Measurements from ENCODE around the gene SPCS3.
"Not testable (repeated sequence)": the region's sequence is repeated elsewhere in the genome, so short reads cannot be mapped to it uniquely, and the experiment has no call there.

The SPCS3 gene

DNA sequence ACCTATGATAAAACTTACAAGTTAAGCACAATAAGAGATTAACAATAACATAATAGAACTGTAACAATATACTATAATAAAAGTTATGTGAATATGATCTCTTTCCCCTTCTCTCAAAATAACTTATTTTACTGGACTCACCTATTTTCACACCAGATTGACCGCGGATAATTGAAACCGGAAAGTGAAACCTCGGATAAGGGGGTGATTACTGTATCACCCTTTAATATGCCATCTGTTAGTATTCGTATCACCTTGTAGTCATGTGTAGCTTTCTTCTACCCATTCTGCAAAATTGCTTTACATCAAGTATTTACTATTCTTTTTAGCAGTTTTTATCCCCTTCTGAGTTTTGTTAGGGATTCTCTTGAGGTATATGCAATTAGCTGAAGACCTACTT is 1.8 kb downstream of the SPCS3 start:
- in situ Hi-C loops (cut with HindIII; ENCODE audit: low sequenced_read_pairs), result no loop called here
- TF ChIP-seq, protein P1, sequence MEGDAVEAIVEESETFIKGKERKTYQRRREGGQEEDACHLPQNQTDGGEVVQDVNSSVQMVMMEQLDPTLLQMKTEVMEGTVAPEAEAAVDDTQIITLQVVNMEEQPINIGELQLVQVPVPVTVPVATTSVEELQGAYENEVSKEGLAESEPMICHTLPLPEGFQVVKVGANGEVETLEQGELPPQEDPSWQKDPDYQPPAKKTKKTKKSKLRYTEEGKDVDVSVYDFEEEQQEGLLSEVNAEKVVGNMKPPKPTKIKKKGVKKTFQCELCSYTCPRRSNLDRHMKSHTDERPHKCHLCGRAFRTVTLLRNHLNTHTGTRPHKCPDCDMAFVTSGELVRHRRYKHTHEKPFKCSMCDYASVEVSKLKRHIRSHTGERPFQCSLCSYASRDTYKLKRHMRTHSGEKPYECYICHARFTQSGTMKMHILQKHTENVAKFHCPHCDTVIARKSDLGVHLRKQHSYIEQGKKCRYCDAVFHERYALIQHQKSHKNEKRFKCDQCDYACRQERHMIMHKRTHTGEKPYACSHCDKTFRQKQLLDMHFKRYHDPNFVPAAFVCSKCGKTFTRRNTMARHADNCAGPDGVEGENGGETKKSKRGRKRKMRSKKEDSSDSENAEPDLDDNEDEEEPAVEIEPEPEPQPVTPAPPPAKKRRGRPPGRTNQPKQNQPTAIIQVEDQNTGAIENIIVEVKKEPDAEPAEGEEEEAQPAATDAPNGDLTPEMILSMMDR (IDR thresholded peaks at IDR 0.05; ENCODE audit: low read depth, low read length, missing control alignments), result no peak
- no peak for DNase-seq (ENCODE audit: low read depth)
- H3K4me3 ChIP-seq (ENCODE audit: low read depth, low read length), result peak overlapping the region; percentile 56

DNA sequence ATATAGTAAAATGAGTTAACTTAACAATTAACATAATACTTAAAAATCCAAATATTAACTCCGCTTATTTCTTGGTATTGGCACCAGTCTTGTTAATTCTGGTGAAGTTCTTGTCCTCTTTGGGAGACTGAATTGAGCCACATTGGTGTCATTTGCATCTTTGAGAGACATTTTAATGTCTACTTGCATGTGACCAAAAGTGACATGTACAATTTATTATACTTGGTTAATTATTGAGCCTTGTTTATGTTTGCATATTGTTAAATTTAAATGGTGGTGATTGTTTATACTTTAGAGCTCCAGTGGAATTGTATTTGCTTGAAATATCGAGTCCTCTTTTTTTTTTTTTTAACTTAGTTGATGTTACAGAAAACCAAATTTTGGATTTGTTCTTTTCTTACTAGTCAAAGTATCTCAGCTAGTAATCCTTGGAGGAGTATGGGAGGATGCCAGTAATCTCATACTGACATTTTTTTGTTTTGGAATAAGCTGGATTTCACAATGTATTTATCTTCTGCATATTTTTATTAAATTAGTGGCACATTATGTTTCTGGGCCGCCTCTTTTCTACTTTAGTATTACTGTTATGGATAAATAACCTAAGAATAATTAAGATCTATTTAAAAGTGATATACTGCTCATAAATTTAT is 3.9 kb downstream of the SPCS3 start:
- TF ChIP-seq, protein P1 (IDR thresholded peaks at IDR 0.05; ENCODE audit: low read depth, low read length, missing control alignments), result no peak
- no peak for DNase-seq (ENCODE audit: low read depth)
- no peak overlapping the region for H3K4me3 ChIP-seq (ENCODE audit: low read depth, low read length)
- in situ Hi-C loops (cut with HindIII; ENCODE audit: low sequenced_read_pairs), result no loop called here

DNA sequence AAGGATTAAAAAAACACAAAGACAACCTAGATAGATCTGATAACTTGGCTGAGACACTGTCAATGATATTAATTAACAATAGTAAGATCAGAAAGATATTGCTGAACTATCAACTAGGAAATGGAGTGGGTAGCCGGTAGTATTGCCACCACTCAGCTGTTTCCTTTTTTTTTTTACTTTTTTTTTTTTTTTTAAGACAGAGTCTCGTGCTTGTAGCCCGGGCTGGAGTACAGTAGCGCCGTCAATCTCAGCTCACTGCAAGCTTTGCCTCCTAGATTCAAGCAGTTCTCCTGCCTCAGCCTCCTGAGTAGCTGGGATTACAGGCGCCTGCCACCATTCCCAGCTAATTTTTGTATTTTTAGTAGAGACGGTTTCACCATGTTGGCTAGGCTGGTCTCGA is 5.1 kb downstream of the SPCS3 start:
- not testable (repeated sequence) for H3K4me3 ChIP-seq (ENCODE audit: low read depth, low read length); DNase-seq (ENCODE audit: low read depth)
- in situ Hi-C loops (cut with HindIII; ENCODE audit: low sequenced_read_pairs), result loop anchor here (25.0 kb wide), 1 partner anchor 288 kb away; no protein-coding TSS in a partner anchor

DNA sequence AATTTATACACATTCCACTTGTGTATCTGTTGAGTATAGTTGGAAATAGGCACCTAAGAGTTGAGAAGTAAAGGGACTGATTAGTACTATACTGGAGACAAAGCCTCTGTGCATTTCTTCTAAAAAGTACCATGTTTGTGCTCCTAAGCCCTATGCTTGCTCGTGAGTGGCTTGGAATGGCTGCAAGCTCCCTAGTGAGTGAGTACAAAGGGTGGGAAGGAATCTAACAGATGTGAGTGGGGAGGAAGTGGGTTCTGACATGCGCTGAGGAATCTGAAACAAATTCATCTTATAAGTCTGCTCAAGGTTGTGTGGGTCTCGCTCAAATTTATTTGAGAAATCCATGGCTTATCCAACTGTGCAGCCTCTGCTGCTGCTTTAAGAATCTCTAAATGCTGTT is 13.3 kb downstream of the SPCS3 start:
- in situ Hi-C loops (cut with HindIII; ENCODE audit: low sequenced_read_pairs), result loop anchor here (25.0 kb wide), 1 partner anchor 296 kb away; no protein-coding TSS in a partner anchor
- TF ChIP-seq, protein P1 (IDR thresholded peaks at IDR 0.05; ENCODE audit: low read depth, low read length, missing control alignments), result no peak
- DNase-seq (ENCODE audit: low read depth), result no peak

DNA sequence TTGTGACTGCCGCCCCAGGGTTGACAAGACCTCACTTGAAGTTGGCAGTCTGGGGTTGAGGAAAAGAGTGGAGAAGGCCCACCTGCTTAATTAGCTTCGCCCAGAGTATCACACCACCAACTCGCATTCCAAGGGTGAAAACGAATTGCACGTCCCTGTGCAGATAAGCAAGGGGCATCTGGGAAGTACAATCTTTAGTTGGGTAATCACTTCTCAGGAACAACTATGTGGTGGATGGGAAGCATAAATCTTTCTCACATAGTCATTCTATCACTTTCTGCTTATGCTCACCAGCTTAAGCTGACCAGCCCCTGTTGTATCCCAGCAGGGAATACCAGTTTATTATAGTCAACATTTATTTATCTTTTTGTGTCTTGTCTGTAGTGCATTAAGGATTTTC is 14.3 kb downstream of the SPCS3 start:
- in situ Hi-C loops (cut with HindIII; ENCODE audit: low sequenced_read_pairs), result loop anchor here (25.0 kb wide), 1 partner anchor 297 kb away; no protein-coding TSS in a partner anchor
- TF ChIP-seq, protein P1 (IDR thresholded peaks at IDR 0.05; ENCODE audit: low read depth, low read length, missing control alignments), result no peak
- no peak for DNase-seq (ENCODE audit: low read depth)
- no peak overlapping the region for H3K4me3 ChIP-seq (ENCODE audit: low read depth, low read length)

More for the DNA sequence above, 13.3 kb downstream of the SPCS3 start:
- no peak overlapping the region for H3K4me3 ChIP-seq (ENCODE audit: low read depth, low read length)

DNA sequence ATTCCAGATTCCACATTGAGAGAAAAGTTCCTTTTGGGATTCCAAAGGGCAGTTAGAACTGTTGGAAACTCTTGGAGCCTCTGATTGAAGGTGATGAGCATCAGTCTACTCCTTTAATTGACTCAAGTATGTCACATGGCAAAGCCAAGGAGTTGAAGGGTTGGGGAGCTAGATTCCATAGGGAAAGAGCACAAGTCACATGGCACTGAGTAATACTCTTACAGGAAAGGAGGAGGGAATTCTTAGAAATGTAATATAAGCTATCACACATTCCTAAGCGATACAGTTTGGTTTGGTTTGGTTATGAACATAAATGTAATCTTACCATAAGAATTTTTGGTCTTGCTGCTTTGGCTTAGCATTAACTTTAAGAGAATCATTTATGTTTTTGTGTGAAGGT is 15.7 kb downstream of the SPCS3 start:
- no peak overlapping the region for H3K4me3 ChIP-seq (ENCODE audit: low read depth, low read length)
- in situ Hi-C loops (cut with HindIII; ENCODE audit: low sequenced_read_pairs), result loop anchor here (25.0 kb wide), 1 partner anchor 298 kb away; no protein-coding TSS in a partner anchor
- DNase-seq (ENCODE audit: low read depth), result no peak
- TF ChIP-seq, protein P1 (IDR thresholded peaks at IDR 0.05; ENCODE audit: low read depth, low read length, missing control alignments), result no peak

DNA sequence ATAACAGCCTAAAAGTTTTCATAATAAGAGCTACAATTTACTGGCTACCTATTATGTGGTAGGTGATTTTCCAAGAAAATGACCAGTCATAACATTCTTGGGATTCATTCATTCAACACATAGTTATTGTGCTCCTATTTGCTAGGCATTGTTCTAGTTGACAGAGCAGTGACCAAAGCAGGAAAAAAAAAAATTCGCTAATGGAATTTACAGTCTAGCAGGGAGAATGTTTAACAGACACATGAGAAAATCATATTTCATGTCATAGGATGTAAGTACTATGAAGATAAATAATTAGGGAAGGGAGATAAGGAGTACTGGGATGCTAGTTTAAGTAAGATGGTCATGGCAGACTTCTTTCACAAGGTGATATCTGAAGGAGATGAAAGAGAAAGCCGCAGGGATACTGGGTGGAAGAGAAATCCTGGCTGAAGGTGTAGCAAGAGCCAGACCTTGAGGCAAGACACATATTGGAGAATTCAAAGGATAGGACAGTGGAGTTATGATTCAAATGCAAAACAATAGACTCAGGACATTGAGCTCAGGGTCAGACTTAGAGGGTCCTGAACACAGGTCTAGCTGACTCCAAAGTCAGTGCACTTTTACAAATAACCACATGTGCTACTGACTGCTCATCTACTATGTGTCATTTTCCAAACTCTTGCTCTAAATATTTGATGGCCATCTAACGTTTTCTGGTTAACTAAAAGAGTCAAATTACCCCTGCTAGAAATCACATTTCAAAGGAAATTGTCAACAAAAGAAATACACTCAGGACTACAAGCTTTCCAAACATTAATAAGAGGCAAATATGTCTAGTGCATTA is 20.4 kb downstream of the SPCS3 start:
- TF ChIP-seq, protein P1 (IDR thresholded peaks at IDR 0.05; ENCODE audit: low read depth, low read length, missing control alignments), result no peak
- H3K4me3 ChIP-seq (ENCODE audit: low read depth, low read length), result no peak overlapping the region
- in situ Hi-C loops (cut with HindIII; ENCODE audit: low sequenced_read_pairs), result loop anchor here (25.0 kb wide), 1 partner anchor 303 kb away; no protein-coding TSS in a partner anchor
- DNase-seq (ENCODE audit: low read depth), result no peak

Measured in astrocyte of the cerebellum (primary cell).